Measurements from ENCODE around the gene SPNS2.

Gene SPNS2

DNA sequence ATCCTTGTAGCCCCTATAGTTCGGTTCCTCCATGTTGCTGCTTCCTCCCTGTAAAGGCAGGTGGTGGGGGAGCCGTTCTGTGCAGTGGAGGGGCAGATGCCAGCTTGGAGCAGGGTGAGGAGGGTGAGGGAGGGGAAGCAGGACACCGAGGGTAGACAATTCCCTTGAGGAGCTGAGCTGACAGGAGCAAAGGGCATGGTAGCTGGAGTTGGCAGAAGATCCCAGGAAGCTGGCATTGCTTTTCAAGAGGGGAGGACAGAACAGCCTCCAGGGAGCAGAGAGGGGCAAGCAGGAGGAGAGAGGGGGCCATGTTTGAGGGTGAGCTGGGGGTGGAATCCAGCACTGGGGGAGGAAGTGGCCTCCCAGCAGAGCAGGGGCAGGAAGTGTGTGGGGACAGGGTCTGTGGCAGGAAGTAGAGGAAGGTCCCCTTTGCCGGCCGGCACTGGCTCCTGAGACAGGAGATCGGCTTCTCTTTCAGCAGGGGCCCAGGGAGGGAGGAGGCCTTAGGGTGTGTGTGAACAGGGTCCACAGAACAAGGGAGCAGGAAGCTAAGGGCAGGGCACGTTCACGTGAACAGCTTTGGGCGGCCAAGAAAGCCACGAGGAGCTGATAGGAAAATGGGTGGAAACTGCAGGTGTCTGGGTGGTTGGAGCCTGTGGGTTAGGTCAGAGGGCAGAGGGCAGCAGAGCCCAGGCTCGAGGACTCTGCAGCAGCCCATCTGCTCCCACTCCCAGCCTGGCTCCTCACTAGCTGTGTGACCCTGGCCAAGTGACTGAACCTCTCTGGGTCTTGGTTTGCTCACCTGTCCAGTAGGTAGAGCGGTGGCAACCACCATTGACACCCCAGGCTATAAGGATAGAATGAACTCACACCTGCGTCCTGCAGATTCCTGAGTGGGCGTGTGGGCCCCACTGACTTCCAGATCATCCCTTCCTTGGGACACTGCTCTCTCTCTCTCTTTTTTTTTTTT lies 17.5 kb upstream of the SPNS2 start:
- peak in 1 of 3 experiments; percentile 17 for DNase-seq (ENCODE audit: low read depth in 3 of 3)

DNA sequence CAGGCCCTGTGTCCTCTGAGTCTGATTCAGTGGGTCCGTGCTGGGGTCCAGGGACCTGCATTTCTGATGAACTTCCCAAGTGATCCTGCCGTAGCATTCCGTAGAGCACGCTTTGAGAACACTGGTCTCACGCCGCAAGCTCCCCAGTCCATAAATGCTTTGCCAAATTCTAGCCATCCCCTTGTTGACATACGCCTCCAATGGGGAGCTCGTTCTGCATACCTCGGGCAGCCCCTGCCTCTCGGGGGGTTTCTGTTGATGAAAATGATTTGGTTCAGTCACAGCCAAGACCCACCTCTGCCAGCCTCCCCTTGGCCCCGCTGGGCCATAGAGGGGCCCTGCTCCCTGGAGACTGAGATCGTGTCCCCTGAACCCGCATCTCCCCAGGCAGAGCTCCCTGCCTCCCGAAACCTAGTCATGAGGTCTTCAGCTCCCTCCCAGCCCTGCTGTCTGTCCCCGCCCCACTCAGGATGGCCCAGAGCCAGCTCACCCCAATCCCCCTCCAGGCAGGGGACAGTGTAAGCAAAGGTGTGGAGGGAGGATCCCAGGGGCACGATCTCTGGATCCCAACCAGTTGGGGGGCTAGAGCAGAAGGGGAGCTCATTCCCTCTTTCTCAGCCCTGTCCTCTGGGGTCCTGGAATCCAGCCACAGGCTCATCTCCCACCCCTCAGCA lies 16.2 kb upstream of the SPNS2 start:
- no peak for DNase-seq (ENCODE audit: low read depth in 3 of 3)

- no peak for DNase-seq (ENCODE audit: low read depth in 3 of 3)
These were observed 15.5 kb upstream of the SPNS2 start for GRCh38 chr17:4483012-4483840.

DNA sequence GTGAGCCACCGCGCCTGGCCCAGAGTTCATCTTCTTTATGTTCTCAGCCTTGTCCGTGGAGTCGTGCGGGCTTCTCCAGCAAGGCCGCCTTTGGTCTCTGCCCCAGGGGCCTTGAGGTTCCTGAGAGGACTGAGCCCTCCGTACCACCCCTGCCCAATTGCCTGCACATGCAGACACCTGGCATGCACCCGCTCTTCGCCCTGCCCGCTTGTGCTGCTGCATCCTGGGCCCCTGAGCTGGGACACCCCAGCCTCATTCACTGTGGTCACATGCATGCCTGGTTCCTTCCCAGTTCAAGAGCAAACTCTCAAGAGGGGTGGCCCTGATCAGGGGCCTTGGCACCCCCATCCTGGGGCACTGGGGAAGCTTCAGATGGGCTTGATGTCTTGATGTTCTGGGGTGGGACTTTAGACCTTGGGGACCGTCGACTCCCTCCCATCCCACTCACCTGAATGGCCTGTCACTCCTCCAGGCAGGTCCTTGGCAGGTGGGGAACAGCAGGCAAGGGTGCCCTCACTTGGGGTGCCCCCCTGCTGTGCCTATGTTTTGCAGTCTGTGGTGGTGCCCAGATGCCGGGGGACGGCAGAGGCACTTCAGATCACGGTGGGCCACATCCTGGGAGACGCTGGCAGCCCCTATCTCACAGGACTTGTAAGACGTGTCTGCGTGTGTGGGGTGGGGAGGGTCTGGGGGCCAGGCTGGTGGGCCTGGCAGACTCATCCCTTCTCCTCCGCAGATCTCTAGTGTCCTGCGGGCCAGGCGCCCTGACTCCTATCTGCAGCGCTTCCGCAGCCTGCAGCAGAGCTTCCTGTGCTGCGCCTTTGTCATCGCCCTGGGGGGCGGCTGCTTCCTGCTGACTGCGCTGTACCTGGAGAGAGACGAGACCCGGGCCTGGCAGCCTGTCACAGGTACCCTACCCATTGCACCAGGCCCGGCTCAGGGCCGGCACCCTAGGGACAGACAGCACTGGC lies 12.7 kb upstream of the SPNS2 start:
- DNase-seq (ENCODE audit: low read depth in 3 of 3): peak; percentile 28 to 45 (median 31)

DNA sequence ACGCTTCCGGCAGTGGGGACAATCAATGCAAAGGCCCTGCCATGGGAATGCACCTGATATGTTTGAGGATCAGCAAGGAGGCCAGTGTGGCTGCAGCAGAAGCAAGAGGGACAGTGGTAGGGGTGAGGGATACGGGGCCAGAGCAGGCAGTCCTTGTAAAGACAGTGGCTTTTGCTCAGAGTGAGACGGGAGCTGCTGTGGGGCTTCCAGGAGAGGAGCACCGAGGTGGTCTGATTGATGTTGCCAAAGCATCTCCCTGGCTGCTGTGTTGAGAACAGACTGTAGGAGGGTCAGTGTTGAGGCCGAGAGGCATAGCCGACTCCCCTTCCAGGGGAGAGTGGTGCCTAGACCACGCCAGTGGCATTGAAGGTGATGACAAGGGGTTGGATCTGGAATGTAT lies 11.4 kb upstream of the SPNS2 start:
- DNase-seq (ENCODE audit: low read depth in 3 of 3): no peak

DNA sequence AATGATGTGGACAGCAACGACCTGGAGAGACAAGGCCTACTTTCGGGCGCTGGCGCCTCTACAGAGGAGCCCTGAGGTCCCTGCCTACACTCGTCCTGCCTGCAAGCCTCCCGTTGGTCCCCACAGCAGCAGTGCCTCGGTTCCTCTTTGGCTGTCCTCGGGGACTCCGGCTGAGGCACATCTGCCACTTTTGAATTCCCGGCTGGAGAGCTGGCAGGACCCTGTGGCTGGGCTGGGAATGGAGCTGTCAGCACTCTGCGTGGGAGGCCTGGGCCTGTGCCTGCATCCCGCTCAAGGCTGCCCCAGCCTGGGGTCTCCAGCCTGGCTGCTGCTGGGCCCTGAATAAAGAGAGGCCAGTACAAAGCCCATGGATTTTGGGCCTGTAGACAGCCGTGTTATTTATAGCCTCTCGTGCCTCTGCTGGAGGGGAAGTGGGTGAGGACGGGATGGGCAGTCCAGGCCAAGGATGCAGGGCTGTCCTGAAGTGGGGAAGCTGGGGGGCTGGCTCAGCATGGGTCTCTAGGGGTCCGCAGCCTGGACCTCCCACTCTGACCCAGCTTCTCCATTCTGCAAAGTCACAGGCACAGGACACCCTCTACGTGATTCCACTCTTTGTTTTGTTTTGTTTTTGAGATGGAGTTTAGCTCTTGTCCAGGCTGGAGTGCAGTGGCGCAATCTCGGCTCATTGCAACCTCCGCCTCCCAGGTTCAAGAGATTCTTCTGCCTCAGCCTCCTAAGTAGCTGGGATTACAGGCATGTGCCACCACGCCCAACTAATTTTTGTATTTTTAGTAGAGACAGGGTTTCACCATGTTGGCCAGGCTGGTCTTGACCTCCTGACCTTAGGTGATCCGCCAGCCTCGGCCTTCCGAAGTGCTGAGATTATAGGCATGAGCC lies 10.6 kb upstream of the SPNS2 start:
- no peak for DNase-seq (ENCODE audit: low read depth in 3 of 3)

- no peak for DNase-seq (ENCODE audit: low read depth in 3 of 3)
These were observed 9.6 kb upstream of the SPNS2 start for GRCh38 chr17:4488989-4489595.

DNA sequence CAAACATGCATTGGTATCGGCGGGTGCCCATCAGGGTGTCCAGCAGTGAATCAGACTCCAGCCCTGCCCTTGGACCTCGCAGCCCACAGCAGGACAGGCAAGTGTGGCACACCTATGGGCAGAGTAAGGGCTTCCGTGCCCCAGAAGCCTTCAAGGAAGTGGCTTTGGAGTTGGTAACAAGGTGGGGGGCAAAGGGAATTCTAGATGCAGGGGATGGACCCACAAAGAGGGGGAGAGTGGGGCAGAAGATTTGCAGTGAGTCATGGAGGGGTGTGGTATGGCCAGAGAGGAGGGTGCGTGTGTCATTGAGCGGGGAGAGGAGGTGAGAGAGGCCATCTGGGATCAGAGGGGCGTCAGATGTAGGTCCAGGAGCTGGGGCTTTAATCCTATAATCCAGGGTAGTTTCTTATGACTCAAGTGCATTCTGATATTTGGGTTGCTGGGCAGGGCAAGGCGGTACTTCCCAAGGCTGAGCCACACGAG lies 8.5 kb upstream of the SPNS2 start:
- DNase-seq (ENCODE audit: low read depth in 3 of 3): no peak

GRCh38 chr17:4490637-4491061 lies 8.0 kb upstream of the SPNS2 start:
- DNase-seq (ENCODE audit: low read depth in 3 of 3): no peak

DNA sequence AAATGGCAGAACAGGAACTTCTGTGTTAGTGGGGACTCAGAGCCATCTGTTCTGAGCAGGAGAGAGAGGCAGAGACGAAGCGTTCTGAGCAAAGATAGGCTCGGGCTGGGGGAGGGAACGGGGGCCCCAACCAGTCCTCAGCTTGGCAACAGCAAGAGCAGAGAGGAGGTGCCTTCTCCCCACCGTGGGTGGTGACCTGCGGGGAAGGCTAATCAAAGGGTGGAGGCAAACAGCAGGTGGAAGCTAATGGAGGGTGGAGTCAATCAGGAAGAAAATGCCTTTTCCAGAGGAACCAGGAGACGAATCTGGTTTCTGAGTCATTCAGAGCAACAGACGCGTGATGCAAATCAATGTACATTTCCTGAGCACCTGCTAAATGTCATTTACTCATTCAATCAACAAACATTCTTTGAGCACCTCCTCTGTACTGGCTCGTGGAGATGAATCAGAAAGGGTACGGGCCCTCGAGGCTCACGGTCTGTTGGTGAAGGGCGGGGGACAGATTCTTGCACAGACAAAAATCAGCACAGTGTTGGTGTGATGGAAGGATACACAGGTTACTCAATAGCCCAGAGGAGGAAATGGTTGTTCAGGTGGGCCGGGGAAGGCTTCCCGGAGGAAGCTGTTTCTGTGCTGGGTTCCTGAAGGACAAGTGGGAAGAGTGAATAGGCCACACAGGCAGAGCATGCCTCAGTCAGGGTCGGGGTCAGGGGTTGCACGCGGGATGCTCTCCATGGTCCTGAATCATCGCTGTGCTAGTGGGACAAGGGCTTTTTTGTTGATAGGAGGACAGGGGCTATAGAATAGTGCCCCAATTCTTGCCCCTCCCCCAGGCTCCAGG lies 5.7 kb upstream of the SPNS2 start:
- DNase-seq (ENCODE audit: low read depth in 3 of 3): no peak

GRCh38 chr17:4497101-4497824 lies 1.4 kb upstream of the SPNS2 start:
- no peak for DNase-seq (ENCODE audit: low read depth in 3 of 3)

DNA sequence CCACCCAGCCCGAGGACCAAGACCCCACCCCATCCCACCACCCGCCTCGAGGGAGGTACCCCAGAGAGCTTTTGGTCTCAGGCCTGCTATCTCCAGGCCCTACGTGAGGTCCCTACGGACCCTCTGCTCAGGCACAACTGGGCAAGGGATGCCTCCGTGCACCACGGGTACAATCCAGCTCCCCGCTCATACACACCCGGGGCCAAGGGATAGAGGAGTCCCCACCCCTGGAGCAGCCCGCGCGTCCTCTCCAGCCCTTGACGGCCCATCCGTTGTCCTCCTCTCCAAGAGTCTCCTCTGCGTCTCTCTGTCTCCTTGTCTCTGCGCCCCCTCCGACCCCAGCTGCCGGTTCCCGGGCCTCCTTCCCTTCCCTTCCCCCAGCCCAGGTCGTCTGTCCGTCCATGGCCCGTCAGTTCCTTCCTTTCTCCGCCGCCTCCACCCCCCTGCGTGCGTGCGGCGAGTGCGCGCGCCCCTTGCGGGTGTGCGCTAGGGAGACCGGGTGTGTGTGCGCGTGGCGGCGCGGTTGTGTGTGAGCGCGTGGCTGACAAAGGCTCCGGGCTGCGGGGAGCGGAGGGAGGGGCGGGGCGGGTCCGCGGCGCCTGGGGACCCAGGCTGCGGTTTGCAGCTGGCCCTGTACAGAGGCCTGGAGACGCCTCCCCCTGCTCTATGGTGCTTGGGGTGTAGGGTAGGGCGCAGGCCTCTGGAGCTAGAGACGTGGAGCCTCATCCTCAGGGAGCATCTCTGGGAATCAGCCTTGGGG lies 930 bp downstream of the SPNS2 start:
- peak in 1 of 3 experiments; percentile 9 for DNase-seq (ENCODE audit: low read depth in 3 of 3)

GRCh38 chr17:4500191-4500571 lies 1.5 kb downstream of the SPNS2 start:
- DNase-seq (ENCODE audit: low read depth in 3 of 3): no peak

DNA sequence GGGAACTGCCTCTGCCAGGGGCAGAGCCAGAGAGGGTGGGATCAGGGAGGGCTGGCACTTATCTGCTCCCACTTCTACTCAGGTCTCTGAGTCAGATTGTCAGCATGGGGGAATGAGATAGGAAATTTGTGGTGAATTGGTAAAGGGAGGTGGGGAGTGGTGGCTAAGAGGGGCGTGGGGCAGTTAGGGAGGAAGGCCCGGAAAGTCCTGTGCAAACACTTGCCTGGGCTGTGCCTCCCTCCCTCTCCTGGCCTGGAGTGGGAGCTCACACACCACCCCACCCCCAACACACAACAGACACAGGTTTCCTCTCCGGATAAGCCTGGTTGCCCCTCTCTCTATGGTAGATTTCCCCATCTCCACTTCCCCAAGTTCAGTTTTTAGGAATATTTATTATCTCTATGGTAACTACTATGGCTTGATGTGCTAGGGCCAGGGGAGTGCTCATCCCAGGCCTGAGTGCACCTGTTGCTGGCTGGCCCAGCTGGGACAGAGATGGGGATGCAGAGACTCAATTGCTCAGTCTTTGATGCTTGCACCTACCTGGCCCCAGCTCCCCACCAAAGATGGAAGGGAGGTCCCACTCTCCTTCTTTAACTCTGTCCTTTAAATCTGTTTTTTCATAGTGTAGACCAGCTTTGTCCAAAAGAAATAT lies 2.7 kb downstream of the SPNS2 start:
- DNase-seq (ENCODE audit: low read depth in 3 of 3): no peak

GRCh38 chr17:4502466-4503154 lies 3.9 kb downstream of the SPNS2 start:
- DNase-seq (ENCODE audit: low read depth in 3 of 3): no peak
